ENCODE data around the gene DGKZ.

Gene DGKZ

GRCh38 chr11:46397526-46397925, 50.3 kb downstream of the DGKZ start:
- no peak for DNase-seq (ENCODE audit: low spot score)
- no peak for TF ChIP-seq CTCF (IDR thresholded peaks at IDR 0.05; ENCODE audit: extremely low read depth, missing control alignments)

- no peak for TF ChIP-seq CTCF (IDR thresholded peaks at IDR 0.05; ENCODE audit: extremely low read depth, missing control alignments)
- DNase-seq (ENCODE audit: low spot score) = no peak
Observed at GRCh38 chr11:46402957-46403902, 56.0 kb downstream of the DGKZ start.

- TF ChIP-seq CTCF (IDR thresholded peaks at IDR 0.05; ENCODE audit: extremely low read depth, missing control alignments) = no peak
- DNase-seq (ENCODE audit: low spot score) = no peak
Observed at GRCh38 chr11:46404476-46405017, 57.3 kb downstream of the DGKZ start.

GRCh38 chr11:46407635-46408034, 60.4 kb downstream of the DGKZ start:
- DNase-seq (ENCODE audit: low spot score) = no peak
- no peak for TF ChIP-seq CTCF (IDR thresholded peaks at IDR 0.05; ENCODE audit: extremely low read depth, missing control alignments)

- TF ChIP-seq CTCF (IDR thresholded peaks at IDR 0.05; ENCODE audit: extremely low read depth, missing control alignments) = no peak
- DNase-seq (ENCODE audit: low spot score) = no peak
Observed at GRCh38 chr11:46408407-46408986, 61.2 kb downstream of the DGKZ start.

GRCh38 chr11:46410021-46410420, 62.8 kb downstream of the DGKZ start:
- DNase-seq (ENCODE audit: low spot score) = no peak

More at GRCh38 chr11:46410021-46410420, 62.8 kb downstream of the DGKZ start:
- no peak for TF ChIP-seq CTCF (IDR thresholded peaks at IDR 0.05; ENCODE audit: extremely low read depth, missing control alignments)

Measured in GM20000 (cell line).